A549 (cell line): ENCODE data around the gene UBE2E3. TPM values are rescaled to one million over a fixed set of nuclear protein-coding genes. Genes with fewer than 3 reads are reported as not detected.

ENCODE experiments used
- ATAC-seq, 2 experiments: fragments of 200-7000 bp in 1 of 2; fragments of >200 bp in 1 of 2; cut with Nextera tagmentation in 1 of 2; cut with Tn5 transposase in 1 of 2; 3 replicates each; pipeline versions ENCODE4 v1.8.0 to v1.9.1; 2018 to 2020; ENCODE audit warnings: mild to moderate bottlenecking in 1 of 2, moderate library complexity in 1 of 2
- CTCF ChIA-PET: fragments of 300-600 bp; sonication (Branson Sonifier 250); formaldehyde crosslinking; extraction: SDS; loops from one replicate; lab custom pipeline; 2021; ENCODE audit warnings: antibody characterized with exemption, inconsistent platforms; lab: Yijun Ruan, JAX
- POLR2A ChIA-PET: fragments of 350-600 bp; formaldehyde crosslinking; extraction: SDS; loops from one replicate; lab custom pipeline; 2021; ENCODE audit warnings: antibody characterized with exemption, inconsistent platforms; lab: Yijun Ruan, JAX
- DNase-seq, 2 experiments: peaks; one replicate each; pipeline versions ENCODE4 v3.0.0 to v3.0.0-alpha.2; 2011 to 2016; ENCODE audit warnings: low read depth in 1 of 2, low spot score in 1 of 2
- FAIRE-seq: peaks from 2 replicates; lab custom pipeline; 2011; peaks lifted over from hg19 to GRCh38; lab: Jason Lieb, UNC
- H3K27ac ChIP-seq, 2 experiments: fragments of >200 bp; sonication (Bioruptor Twin); formaldehyde crosslinking; 3 replicates each; pipeline ENCODE4 v1.5.1; 2016 to 2017
- H3K4me1 ChIP-seq: fragments of >200 bp; sonication (Bioruptor Twin); formaldehyde crosslinking; 3 replicates; pipeline ENCODE4 v1.6.1; 2016
- H3K4me2 ChIP-seq: fragments of >200 bp; sonication (Bioruptor Twin); formaldehyde crosslinking; 3 replicates; pipeline ENCODE4 v1.6.1; 2016
- H3K4me3 ChIP-seq: fragments of >200 bp; sonication (Bioruptor Twin); formaldehyde crosslinking; 3 replicates; pipeline ENCODE4 v1.5.1; 2016
- H3K9me3 ChIP-seq: fragments of >200 bp; sonication (Bioruptor Twin); formaldehyde crosslinking; 3 replicates; pipeline ENCODE4 v1.6.1; 2016
- BHLHE40 ChIP-seq: IDR thresholded peaks from 2 replicates; pipeline ENCODE4 v1.6.1; 2012; ENCODE audit warnings: low read depth, low read length, inconsistent platforms
- HDAC2 ChIP-seq: fragments of 200-600 bp; sonication (generic); IDR thresholded peaks from 2 replicates; pipeline ENCODE4 v1.6.1; 2016
- JUN ChIP-seq, 2 experiments: fragments of >200 bp; sonication (Bioruptor Twin); formaldehyde crosslinking; IDR thresholded peaks; 2 replicates in 1 of 2; 3 replicates in 1 of 2; pipeline ENCODE4 v1.6.1; 2016 to 2017
- JUNB ChIP-seq: fragments of >200 bp; sonication (Bioruptor Twin); formaldehyde crosslinking; IDR thresholded peaks from 2 replicates; pipeline ENCODE4 v1.6.1; 2016
- KDM5A ChIP-seq: fragments of 200-600 bp; sonication (generic); IDR thresholded peaks from 2 replicates; pipeline ENCODE4 v1.6.1; 2016; ENCODE audit warnings: antibody characterized with exemption, mild to moderate bottlenecking
- MAZ ChIP-seq: fragments of 150-350 bp; IDR thresholded peaks from 2 replicates; pipeline ENCODE4 v1.6.1; 2014; ENCODE audit warnings: antibody characterized with exemption, low read depth, low read length, borderline replicate concordance
- PHF8 ChIP-seq: fragments of 200-600 bp; sonication (generic); IDR thresholded peaks from 2 replicates; pipeline ENCODE4 v1.6.1; 2016; ENCODE audit warnings: low read depth, mild to moderate bottlenecking, antibody characterized with exemption, moderate library complexity, borderline replicate concordance
- RAD21 ChIP-seq, 2 experiments: fragments of >200 bp in 1 of 2; sonication (Bioruptor Twin) in 1 of 2; formaldehyde crosslinking in 1 of 2; IDR thresholded peaks in 1 of 2; conservative IDR thresholded peaks in 1 of 2; 2 replicates in 1 of 2; 3 replicates in 1 of 2; pipeline ENCODE4 v1.6.1; 2012 to 2018; ENCODE audit warnings: inconsistent platforms in 1 of 2
- SMC3 ChIP-seq: fragments of >200 bp; sonication (Bioruptor Twin); formaldehyde crosslinking; IDR thresholded peaks from 3 replicates; pipeline ENCODE4 v1.6.1; 2018; ENCODE audit warnings: inconsistent platforms
- TFCP2L1 ChIP-seq: fragments of 250-450 bp; sonication (Bioruptor Pico); IDR thresholded peaks from 2 replicates; pipeline ENCODE4 v1.5.0; 2021; ENCODE audit warnings: mild to moderate bottlenecking
- WGBS: methylation state at CpG from one replicate; pipeline ENCODE4 v1.1.6; 2017; ENCODE audit errors: missing lambda C conversion rate; 5-methylcytosine and 5-hydroxymethylcytosine counted together
- polyA plus RNA-seq, 4 experiments: library from polyadenylated mRNA; depleted of rRNA in 3 of 4; stranded (reverse); fragments of >200 nt; fragmentation: RNase III in 1 of 4; extraction: RNeasy Plus Mini Kit Qiagen cat#74134 plus additional on column Dnase treatment in 1 of 4; gene quantifications; 2 replicates in 3 of 4; 3 replicates in 1 of 4; pipeline ENCODE4 v1.2.3, GENCODE V29; 2011 to 2017
- TF ChIP-seq, protein P1 (sequence below): fragments of 450-650 bp; IDR thresholded peaks from 2 replicates; pipeline ENCODE4 v1.6.1; 2014; ENCODE audit warnings: antibody characterized with exemption
- TF ChIP-seq, protein P2 (sequence below): fragments of >200 bp; sonication (Bioruptor Twin); formaldehyde crosslinking; IDR thresholded peaks from 3 replicates; pipeline ENCODE4 v1.5.1; 2016
- TF ChIP-seq, protein P3 (sequence below): fragments of 200-600 bp; sonication (generic); IDR thresholded peaks from 2 replicates; pipeline ENCODE4 v1.6.1; 2016; ENCODE audit warnings: antibody characterized with exemption, mild to moderate bottlenecking, moderate library complexity
- TF ChIP-seq, protein P4 (sequence below): fragments of 250-450 bp; sonication (Bioruptor Pico); IDR thresholded peaks from 2 replicates; pipeline ENCODE4 v1.5.0; 2021; ENCODE audit warnings: mild to moderate bottlenecking, moderate library complexity, borderline replicate concordance
- TF ChIP-seq, protein P5 (sequence below): fragments of 150-350 bp; IDR thresholded peaks from 2 replicates; pipeline ENCODE4 v1.6.1; 2014; ENCODE audit warnings: low read depth, mild to moderate bottlenecking, low read length

Gene UBE2E3
- polyA plus RNA-seq, 2 of the 4 experiments (the other 2 are of a cell fraction), result 54.0 to 70.6 TPM

DNA sequence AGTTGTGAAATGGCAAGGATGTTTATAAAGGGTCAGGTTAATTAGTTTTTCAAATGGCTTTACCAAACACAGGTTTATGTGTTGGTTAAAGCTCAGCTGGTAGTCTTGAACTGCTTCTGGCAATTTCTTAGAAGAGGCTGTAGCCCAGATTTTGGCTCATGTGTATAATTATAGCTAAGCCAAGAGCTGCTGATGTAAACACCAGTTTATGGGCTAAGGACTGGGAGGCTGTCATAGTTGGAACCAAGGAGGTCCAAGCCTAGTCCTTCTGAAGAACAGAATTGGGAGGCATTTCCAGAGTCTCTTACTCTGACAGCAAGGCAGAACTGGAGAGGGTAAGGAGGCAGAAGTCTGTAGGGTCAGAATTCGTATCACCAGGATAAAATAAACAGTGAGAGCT, 25.4 kb downstream of the UBE2E3 start:
- FAIRE-seq (no peak), ATAC-seq (no peak), DNase-seq (no peak)
- WGBS, result 87% methylated on average over 1 of the region's 1 CpG
- H3K4me2 ChIP-seq, result no peak overlapping the region
- peaks cover 4% of the 10 kb centered on the region; the same call in 1 of the 3 replicates for H3K4me1 ChIP-seq
- POLR2A ChIA-PET, result no interaction called here
- no peak overlapping the region for H3K4me3 ChIP-seq
- CTCF ChIA-PET, result interaction anchor here (1.2 kb wide), 1 partner anchor 41 kb away, joined by 3 read pairs; no protein-coding TSS in a partner anchor
- H3K27ac ChIP-seq, result no peak overlapping the region
- no peaks in the 10 kb centered on the region for H3K9me3 ChIP-seq
- TF ChIP-seq PHF8 (no peak), JUNB (no peak)

DNA sequence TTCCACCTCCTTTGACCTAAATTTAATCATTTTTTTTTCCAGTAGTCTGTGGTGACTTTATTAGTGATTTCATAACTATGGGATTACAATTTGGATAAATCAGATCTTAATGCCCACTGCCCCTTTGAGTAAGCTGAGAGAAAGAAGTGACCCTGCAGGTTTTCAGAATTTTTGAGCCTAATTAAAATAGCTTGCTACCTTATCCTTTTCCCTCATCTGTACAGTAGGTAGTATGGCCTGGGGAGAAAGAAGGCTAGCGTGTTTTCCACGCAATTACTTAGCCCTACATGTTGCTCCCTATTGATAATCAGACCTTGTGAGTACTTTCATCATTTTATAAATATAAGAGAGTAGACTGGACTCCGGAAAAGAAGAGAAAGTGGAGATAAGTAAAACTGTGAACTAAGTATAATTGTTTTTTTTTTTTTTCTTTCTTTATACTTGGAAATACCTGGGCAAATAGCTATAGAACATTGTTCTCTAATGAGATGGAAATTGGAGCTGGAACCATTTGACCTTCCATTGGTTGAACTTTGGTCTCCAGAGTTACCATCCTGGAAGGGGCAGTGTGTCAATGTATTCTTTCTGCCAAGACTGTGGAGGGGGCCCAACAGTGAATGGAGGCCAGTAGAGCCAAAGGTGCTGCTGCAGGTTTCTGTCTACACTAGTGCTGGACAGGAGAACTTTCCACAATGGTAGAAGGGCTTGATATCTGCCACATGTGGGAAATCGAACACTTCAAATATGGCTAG, 26.9 kb downstream of the UBE2E3 start:
- 87% methylated on average over 4 of the region's 4 CpGs for WGBS
- peaks cover 4% of the 10 kb centered on the region; the same call in 1 of the 3 replicates for H3K4me1 ChIP-seq
- H3K4me2 ChIP-seq, result no peak overlapping the region
- FAIRE-seq (no peak), DNase-seq (no peak), ATAC-seq (no peak)
- no peak for TF ChIP-seq JUN (IDR thresholded peaks at IDR 0.05)
- TF ChIP-seq RAD21 (conservative IDR thresholded peaks at IDR 0.05 in 1 of 2, IDR thresholded peaks at IDR 0.05 in 1 of 2), result no peak
- TF ChIP-seq HDAC2, result no peak
- TF ChIP-seq SMC3, result no peak
- TF ChIP-seq, protein P1, sequence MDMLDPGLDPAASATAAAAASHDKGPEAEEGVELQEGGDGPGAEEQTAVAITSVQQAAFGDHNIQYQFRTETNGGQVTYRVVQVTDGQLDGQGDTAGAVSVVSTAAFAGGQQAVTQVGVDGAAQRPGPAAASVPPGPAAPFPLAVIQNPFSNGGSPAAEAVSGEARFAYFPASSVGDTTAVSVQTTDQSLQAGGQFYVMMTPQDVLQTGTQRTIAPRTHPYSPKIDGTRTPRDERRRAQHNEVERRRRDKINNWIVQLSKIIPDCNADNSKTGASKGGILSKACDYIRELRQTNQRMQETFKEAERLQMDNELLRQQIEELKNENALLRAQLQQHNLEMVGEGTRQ, result no peak
- TF ChIP-seq KDM5A, result no peak
- no peak for TF ChIP-seq MAZ
- no peak for TF ChIP-seq TFCP2L1 (CRISPR knock-in tag)
- TF ChIP-seq, protein P2, sequence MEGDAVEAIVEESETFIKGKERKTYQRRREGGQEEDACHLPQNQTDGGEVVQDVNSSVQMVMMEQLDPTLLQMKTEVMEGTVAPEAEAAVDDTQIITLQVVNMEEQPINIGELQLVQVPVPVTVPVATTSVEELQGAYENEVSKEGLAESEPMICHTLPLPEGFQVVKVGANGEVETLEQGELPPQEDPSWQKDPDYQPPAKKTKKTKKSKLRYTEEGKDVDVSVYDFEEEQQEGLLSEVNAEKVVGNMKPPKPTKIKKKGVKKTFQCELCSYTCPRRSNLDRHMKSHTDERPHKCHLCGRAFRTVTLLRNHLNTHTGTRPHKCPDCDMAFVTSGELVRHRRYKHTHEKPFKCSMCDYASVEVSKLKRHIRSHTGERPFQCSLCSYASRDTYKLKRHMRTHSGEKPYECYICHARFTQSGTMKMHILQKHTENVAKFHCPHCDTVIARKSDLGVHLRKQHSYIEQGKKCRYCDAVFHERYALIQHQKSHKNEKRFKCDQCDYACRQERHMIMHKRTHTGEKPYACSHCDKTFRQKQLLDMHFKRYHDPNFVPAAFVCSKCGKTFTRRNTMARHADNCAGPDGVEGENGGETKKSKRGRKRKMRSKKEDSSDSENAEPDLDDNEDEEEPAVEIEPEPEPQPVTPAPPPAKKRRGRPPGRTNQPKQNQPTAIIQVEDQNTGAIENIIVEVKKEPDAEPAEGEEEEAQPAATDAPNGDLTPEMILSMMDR, result no peak
- TF ChIP-seq, protein P3, sequence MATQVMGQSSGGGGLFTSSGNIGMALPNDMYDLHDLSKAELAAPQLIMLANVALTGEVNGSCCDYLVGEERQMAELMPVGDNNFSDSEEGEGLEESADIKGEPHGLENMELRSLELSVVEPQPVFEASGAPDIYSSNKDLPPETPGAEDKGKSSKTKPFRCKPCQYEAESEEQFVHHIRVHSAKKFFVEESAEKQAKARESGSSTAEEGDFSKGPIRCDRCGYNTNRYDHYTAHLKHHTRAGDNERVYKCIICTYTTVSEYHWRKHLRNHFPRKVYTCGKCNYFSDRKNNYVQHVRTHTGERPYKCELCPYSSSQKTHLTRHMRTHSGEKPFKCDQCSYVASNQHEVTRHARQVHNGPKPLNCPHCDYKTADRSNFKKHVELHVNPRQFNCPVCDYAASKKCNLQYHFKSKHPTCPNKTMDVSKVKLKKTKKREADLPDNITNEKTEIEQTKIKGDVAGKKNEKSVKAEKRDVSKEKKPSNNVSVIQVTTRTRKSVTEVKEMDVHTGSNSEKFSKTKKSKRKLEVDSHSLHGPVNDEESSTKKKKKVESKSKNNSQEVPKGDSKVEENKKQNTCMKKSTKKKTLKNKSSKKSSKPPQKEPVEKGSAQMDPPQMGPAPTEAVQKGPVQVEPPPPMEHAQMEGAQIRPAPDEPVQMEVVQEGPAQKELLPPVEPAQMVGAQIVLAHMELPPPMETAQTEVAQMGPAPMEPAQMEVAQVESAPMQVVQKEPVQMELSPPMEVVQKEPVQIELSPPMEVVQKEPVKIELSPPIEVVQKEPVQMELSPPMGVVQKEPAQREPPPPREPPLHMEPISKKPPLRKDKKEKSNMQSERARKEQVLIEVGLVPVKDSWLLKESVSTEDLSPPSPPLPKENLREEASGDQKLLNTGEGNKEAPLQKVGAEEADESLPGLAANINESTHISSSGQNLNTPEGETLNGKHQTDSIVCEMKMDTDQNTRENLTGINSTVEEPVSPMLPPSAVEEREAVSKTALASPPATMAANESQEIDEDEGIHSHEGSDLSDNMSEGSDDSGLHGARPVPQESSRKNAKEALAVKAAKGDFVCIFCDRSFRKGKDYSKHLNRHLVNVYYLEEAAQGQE, result no peak
- TF ChIP-seq, protein P4, sequence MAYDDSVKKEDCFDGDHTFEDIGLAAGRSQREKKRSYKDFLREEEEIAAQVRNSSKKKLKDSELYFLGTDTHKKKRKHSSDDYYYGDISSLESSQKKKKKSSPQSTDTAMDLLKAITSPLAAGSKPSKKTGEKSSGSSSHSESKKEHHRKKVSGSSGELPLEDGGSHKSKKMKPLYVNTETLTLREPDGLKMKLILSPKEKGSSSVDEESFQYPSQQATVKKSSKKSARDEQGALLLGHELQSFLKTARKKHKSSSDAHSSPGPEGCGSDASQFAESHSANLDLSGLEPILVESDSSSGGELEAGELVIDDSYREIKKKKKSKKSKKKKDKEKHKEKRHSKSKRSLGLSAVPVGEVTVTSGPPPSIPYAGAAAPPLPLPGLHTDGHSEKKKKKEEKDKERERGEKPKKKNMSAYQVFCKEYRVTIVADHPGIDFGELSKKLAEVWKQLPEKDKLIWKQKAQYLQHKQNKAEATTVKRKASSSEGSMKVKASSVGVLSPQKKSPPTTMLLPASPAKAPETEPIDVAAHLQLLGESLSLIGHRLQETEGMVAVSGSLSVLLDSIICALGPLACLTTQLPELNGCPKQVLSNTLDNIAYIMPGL (CRISPR knock-in tag), result no peak
- TF ChIP-seq BHLHE40, result no peak
- TF ChIP-seq, protein P5, sequence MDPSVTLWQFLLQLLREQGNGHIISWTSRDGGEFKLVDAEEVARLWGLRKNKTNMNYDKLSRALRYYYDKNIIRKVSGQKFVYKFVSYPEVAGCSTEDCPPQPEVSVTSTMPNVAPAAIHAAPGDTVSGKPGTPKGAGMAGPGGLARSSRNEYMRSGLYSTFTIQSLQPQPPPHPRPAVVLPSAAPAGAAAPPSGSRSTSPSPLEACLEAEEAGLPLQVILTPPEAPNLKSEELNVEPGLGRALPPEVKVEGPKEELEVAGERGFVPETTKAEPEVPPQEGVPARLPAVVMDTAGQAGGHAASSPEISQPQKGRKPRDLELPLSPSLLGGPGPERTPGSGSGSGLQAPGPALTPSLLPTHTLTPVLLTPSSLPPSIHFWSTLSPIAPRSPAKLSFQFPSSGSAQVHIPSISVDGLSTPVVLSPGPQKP, result no peak
- TF ChIP-seq PHF8, result no peak
- ChIA-PET CTCF (no interaction called here), POLR2A (no interaction called here)
- no peaks in the 10 kb centered on the region for H3K9me3 ChIP-seq
- no peak overlapping the region for H3K4me3 ChIP-seq
- H3K27ac ChIP-seq, result no peak overlapping the region
